ENCODE measurements around the gene KCNK15.

Gene KCNK15

GRCh38 chr20:44796758-44797457, 51.2 kb downstream of the KCNK15 start:
- ATAC-seq (replicated peaks; ENCODE audit: extremely low read depth, poor library complexity, severe bottlenecking): no peak
- Mint-ChIP-seq H3K9me3 (no peaks in the 10 kb centered on the region), H3K4me3 (no peak overlapping the region), H3K36me3 (ENCODE audit: insufficient read depth) (peaks cover 2% of the 10 kb centered on the region), H3K27ac (ENCODE audit: low read depth) (no peak overlapping the region), H3K4me1 (no peaks in the 10 kb centered on the region), H3K27me3 (peaks cover 21% of the 10 kb centered on the region)
- no peak for DNase-seq (ENCODE audit: low spot score in 2 of 2)

- no peak overlapping the region for H3K27ac Mint-ChIP-seq (ENCODE audit: low read depth)
- DNase-seq (ENCODE audit: low spot score in 2 of 2) (no peak), ATAC-seq (replicated peaks; ENCODE audit: extremely low read depth, poor library complexity, severe bottlenecking) (no peak)
- H3K4me1 Mint-ChIP-seq: no peaks in the 10 kb centered on the region
- no peaks in the 10 kb centered on the region for H3K36me3 Mint-ChIP-seq (ENCODE audit: insufficient read depth)
- peaks cover 40% of the 10 kb centered on the region for H3K27me3 Mint-ChIP-seq
- H3K9me3 Mint-ChIP-seq: no peaks in the 10 kb centered on the region
- no peak overlapping the region for H3K4me3 Mint-ChIP-seq
Measured at GRCh38 chr20:44799691-44800090, 54.0 kb downstream of the KCNK15 start.

GRCh38 chr20:44800391-44801046, 54.9 kb downstream of the KCNK15 start:
- Mint-ChIP-seq H3K4me1 (no peaks in the 10 kb centered on the region), H3K9me3 (no peaks in the 10 kb centered on the region), H3K27me3 (peaks cover 40% of the 10 kb centered on the region), H3K36me3 (ENCODE audit: insufficient read depth) (no peaks in the 10 kb centered on the region), H3K27ac (ENCODE audit: low read depth) (no peak overlapping the region), H3K4me3 (no peak overlapping the region)
- DNase-seq (ENCODE audit: low spot score in 2 of 2) (no peak), ATAC-seq (replicated peaks; ENCODE audit: extremely low read depth, poor library complexity, severe bottlenecking) (no peak)
